OCI-LY1 (cell line): Measurements from ENCODE around the gene KCTD18.

Experiments
- CTCF ChIP-seq: fragments of 200-600 bp; sonication (generic), shearing (Covaris generic); IDR thresholded peaks from 2 replicates; pipeline ENCODE4 v1.5.1; 2017; ENCODE audit warnings: mild to moderate bottlenecking, antibody characterized with exemption, low read length, moderate library complexity, mixed read lengths
- EZH2 ChIP-seq: fragments of 200-600 bp; sonication (generic), shearing (Covaris generic); IDR thresholded peaks from 2 replicates; pipeline ENCODE4 v1.8.0; 2017; ENCODE audit warnings: borderline replicate concordance, mixed run types, mild to moderate bottlenecking, antibody characterized with exemption, low read length, moderate library complexity, mixed read lengths

- TF ChIP-seq EZH2 (no peak), CTCF (no peak)
Measured at GRCh38 chr2:200448455-200448854, 61.4 kb downstream of the KCTD18 start.
